WI38 (cell line): ENCODE results near the gene INTS11.

Experiments used
- H3K4me3 ChIP-seq: 2 replicates; pipeline ENCODE4 v1.5.1; 2011; ENCODE audit warnings: low read depth, mild to moderate bottlenecking, control low read depth, low read length
- TF ChIP-seq, protein P1 (sequence below): IDR thresholded peaks from 2 replicates; pipeline ENCODE4 v1.5.1; 2012; ENCODE audit warnings: low read depth, mild to moderate bottlenecking, control low read depth, low read length

INTS11 gene

DNA sequence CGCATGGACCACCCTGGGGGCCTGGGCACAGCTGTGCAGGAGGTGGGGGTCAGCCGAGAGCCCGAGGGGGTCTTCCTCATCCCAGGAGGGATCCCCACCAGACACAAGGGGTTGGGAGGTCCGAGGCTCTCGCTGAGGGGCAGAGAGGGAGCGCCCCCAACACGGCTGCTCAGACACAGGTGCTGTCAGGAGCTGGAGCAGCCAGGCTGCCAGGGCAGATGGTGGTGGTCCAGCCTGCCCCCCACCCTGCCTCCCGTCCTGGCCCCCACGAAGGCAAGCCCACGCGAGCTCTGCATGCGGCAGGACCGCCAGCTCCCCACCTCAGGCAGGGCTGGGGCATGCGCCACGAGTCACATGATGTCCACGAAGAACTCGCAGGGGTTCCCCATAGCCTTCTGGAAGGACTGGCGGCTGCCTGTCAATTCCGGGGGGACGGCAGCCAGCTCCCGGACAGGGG is 11.4 kb upstream of the INTS11 start:
- TF ChIP-seq, protein P1, sequence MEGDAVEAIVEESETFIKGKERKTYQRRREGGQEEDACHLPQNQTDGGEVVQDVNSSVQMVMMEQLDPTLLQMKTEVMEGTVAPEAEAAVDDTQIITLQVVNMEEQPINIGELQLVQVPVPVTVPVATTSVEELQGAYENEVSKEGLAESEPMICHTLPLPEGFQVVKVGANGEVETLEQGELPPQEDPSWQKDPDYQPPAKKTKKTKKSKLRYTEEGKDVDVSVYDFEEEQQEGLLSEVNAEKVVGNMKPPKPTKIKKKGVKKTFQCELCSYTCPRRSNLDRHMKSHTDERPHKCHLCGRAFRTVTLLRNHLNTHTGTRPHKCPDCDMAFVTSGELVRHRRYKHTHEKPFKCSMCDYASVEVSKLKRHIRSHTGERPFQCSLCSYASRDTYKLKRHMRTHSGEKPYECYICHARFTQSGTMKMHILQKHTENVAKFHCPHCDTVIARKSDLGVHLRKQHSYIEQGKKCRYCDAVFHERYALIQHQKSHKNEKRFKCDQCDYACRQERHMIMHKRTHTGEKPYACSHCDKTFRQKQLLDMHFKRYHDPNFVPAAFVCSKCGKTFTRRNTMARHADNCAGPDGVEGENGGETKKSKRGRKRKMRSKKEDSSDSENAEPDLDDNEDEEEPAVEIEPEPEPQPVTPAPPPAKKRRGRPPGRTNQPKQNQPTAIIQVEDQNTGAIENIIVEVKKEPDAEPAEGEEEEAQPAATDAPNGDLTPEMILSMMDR, result no peak
- H3K4me3 ChIP-seq, result no peak overlapping the region

DNA sequence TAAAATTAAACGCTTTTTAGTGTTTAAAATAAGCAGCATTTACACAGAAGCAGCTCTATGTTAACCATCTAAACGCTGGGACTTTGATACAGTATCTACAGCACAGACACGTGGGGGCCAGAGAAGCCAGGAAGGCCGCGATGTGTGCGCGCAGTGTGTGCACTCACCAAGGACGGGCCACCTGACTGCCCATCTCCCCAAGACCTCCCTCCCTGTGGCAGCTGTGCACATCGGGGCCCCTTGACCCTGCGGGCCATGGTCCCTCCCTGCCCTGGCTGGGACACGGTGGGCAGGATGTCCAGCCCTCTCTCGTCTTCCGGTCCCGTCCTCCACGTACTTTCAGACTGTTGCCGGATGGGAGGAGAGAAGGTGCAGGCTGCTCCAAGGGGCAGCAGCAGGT is 10.8 kb upstream of the INTS11 start:
- TF ChIP-seq, protein P1, result no peak
- H3K4me3 ChIP-seq, result no peak overlapping the region

DNA sequence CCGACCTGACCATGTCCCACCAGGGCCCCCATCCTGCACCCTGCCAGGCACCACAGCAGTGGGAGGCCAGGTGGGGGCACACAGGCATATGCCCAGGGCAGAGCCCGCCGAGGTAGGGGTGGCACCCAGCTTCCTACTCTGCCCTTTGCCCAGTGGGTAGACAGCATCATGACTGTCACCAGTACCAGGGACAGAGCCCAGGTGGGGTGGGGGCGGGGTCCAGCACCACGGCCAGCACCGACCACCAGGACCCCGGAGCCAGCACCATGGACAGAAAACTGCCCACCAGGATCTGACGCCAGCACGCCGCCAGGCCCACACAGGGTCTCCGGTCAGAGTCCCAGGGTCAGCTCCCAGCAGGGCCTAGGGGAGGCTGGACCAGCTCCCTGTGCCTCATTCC is 10.4 kb upstream of the INTS11 start:
- no peak overlapping the region for H3K4me3 ChIP-seq
- TF ChIP-seq, protein P1, result no peak

DNA sequence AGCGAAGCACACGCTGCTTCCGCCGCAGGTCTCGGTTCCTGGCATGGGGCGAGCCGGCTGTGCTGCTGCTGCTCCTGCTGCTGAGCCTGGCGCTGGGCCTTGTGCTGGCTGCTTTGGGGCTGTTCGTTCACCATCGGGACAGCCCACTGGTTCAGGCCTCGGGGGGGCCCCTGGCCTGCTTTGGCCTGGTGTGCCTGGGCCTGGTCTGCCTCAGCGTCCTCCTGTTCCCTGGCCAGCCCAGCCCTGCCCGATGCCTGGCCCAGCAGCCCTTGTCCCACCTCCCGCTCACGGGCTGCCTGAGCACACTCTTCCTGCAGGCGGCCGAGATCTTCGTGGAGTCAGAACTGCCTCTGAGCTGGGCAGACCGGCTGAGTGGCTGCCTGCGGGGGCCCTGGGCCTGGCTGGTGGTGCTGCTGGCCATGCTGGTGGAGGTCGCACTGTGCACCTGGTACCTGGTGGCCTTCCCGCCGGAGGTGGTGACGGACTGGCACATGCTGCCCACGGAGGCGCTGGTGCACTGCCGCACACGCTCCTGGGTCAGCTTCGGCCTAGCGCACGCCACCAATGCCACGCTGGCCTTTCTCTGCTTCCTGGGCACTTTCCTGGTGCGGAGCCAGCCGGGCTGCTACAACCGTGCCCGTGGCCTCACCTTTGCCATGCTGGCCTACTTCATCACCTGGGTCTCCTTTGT is 9.2 kb upstream of the INTS11 start:
- TF ChIP-seq, protein P1, result no peak
- H3K4me3 ChIP-seq, result no peak overlapping the region

DNA sequence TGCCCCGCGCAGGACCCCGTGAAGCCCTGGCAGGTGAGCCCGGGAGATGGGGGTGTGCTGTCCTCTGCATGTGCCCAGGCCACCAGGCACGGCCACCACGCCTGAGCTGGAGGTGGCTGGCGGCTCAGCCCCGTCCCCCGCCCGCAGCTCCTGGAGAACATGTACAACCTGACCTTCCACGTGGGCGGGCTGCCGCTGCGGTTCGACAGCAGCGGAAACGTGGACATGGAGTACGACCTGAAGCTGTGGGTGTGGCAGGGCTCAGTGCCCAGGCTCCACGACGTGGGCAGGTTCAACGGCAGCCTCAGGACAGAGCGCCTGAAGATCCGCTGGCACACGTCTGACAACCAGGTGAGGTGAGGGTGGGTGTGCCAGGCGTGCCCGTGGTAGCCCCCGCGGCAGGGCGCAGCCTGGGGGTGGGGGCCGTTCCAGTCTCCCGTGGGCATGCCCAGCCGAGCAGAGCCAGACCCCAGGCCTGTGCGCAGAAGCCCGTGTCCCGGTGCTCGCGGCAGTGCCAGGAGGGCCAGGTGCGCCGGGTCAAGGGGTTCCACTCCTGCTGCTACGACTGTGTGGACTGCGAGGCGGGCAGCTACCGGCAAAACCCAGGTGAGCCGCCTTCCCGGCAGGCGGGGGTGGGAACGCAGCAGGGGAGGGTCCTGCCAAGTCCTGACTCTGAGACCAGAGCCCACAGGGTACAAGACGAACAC is 8.5 kb upstream of the INTS11 start:
- TF ChIP-seq, protein P1, result no peak

DNA sequence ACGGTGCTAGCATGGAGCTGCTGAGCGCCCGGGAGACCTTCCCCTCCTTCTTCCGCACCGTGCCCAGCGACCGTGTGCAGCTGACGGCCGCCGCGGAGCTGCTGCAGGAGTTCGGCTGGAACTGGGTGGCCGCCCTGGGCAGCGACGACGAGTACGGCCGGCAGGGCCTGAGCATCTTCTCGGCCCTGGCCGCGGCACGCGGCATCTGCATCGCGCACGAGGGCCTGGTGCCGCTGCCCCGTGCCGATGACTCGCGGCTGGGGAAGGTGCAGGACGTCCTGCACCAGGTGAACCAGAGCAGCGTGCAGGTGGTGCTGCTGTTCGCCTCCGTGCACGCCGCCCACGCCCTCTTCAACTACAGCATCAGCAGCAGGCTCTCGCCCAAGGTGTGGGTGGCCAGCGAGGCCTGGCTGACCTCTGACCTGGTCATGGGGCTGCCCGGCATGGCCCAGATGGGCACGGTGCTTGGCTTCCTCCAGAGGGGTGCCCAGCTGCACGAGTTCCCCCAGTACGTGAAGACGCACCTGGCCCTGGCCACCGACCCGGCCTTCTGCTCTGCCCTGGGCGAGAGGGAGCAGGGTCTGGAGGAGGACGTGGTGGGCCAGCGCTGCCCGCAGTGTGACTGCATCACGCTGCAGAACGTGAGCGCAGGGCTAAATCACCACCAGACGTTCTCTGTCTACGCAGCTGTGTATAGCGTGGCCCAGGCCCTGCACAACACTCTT is 7.7 kb upstream of the INTS11 start:
- TF ChIP-seq, protein P1, result no peak
- no peak overlapping the region for H3K4me3 ChIP-seq

More for the DNA sequence above, 8.5 kb upstream of the INTS11 start:
- no peak overlapping the region for H3K4me3 ChIP-seq
